Endodermal cell (in vitro differentiated cells): ENCODE results near the gene GSS. TPM values are rescaled to one million over a fixed set of nuclear protein-coding genes. Genes with fewer than 3 reads are reported as not detected.

Experiments used
- DNase-seq: peaks from one replicate; pipeline ENCODE4 v3.0.0-alpha.2; 2017
- H3K27ac ChIP-seq: 2 replicates; pipeline ENCODE4 v1.5.1; 2013; ENCODE audit warnings: mild to moderate bottlenecking, low read depth, low read length, moderate library complexity
- H3K27me3 ChIP-seq: 2 replicates; pipeline ENCODE4 v1.6.1; 2013; ENCODE audit warnings: mild to moderate bottlenecking, low read length, moderate library complexity; ENCODE audit not compliant: insufficient read depth, control insufficient read depth, poor library complexity, severe bottlenecking
- H3K36me3 ChIP-seq: 2 replicates; pipeline ENCODE4 v1.7.0; 2013; ENCODE audit warnings: mild to moderate bottlenecking, low read length, moderate library complexity; ENCODE audit not compliant: control insufficient read depth, insufficient read depth
- H3K4me1 ChIP-seq: one replicate; pipeline ENCODE4 v1.7.0; 2013; ENCODE audit warnings: low read length; ENCODE audit not compliant: control insufficient read depth, insufficient read depth
- H3K4me3 ChIP-seq: 2 replicates; pipeline ENCODE4 v1.5.1; 2013; ENCODE audit warnings: mild to moderate bottlenecking, low read length, moderate library complexity
- H3K9ac ChIP-seq: 2 replicates; pipeline ENCODE4 v1.6.1; 2013; ENCODE audit warnings: mild to moderate bottlenecking, low read length, moderate library complexity; ENCODE audit not compliant: poor library complexity, severe bottlenecking; ENCODE audit errors: extremely low read depth
- H3K9me3 ChIP-seq: 2 replicates; pipeline ENCODE4 v1.6.1; 2013; ENCODE audit warnings: mild to moderate bottlenecking, low read length, moderate library complexity; ENCODE audit not compliant: control insufficient read depth
- H3K27ac Mint-ChIP-seq: 2 replicates; pipeline ENCODE4 v1.8.0; 2020; ENCODE audit warnings: mixed read lengths
- H3K27me3 Mint-ChIP-seq: 2 replicates; pipeline ENCODE4 v1.8.0; 2021; ENCODE audit warnings: mild to moderate bottlenecking, mixed read lengths; ENCODE audit not compliant: insufficient read depth
- H3K36me3 Mint-ChIP-seq: 2 replicates; pipeline ENCODE4 v1.8.0; 2020; ENCODE audit warnings: low read depth, mixed read lengths
- H3K4me1 Mint-ChIP-seq: 2 replicates; pipeline ENCODE4 v1.8.0; 2020; ENCODE audit warnings: mixed read lengths
- H3K4me3 Mint-ChIP-seq: 2 replicates; pipeline ENCODE4 v1.8.0; 2020; ENCODE audit warnings: mild to moderate bottlenecking, moderate library complexity, mixed read lengths
- H3K9me3 Mint-ChIP-seq: 2 replicates; pipeline ENCODE4 v1.8.0; 2020; ENCODE audit warnings: mild to moderate bottlenecking, mixed read lengths
- WGBS, 2 experiments: methylation state at CpG; one replicate each; pipeline versions ENCODE4 v1.1.5 to v1.1.7; 2013; ENCODE audit warnings: missing lambda C conversion rate in 2 of 2, mixed read lengths in 1 of 2; ENCODE audit not compliant: insufficient coverage in 1 of 2, insufficient read length in 1 of 2; 5-methylcytosine and 5-hydroxymethylcytosine counted together
- total RNA-seq, 2 donors: library from RNA; stranded (reverse); fragmentation: NEBNext Ultra II Directional in 1 of 2; extraction: Animal tissue kit (Norgen Biotek cat#: 25700) in 1 of 2; gene quantifications; 2 replicates in 1 of 2; 3 replicates in 1 of 2; pipeline ENCODE4 v1.2.1, GENCODE V29; 2021
- TF ChIP-seq, protein P1 (sequence below): fragments of 200-600 bp; sonication (generic); conservative IDR thresholded peaks from 2 replicates; pipeline ENCODE4 v1.5.0; 2021; ENCODE audit warnings: antibody characterized with exemption, mild to moderate bottlenecking

GSS gene
- total RNA-seq, 2 donors from 2014 or later: 60.8 to 71.3 TPM

DNA sequence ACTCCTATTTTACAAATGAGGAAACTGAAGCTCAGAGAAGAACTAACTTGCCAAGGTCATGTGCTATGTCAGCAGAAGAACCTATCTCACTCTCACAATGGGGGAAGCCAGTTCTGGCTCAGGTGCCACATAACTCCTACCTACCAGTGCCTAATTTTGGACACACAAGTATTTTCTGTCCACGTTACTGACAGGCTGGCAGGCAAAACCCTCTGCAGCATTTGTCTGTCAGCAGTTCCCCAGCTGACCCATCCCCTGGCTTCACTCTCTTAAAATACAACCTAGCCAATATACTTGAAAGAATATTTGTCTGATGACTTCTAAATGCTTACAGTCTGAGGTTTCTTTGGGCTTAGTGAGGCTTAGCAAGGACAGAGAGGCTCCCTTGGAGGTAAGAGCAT lies 15.5 kb downstream of the GSS start:
- Mint-ChIP-seq H3K4me1 (no peaks in the 10 kb centered on the region), H3K9me3 (no peaks in the 10 kb centered on the region), H3K27me3 (no peaks in the 10 kb centered on the region), H3K27ac (no peak overlapping the region), H3K4me3 (no peak overlapping the region), H3K36me3 (peaks cover 66% of the 10 kb centered on the region)
- TF ChIP-seq, protein P1, sequence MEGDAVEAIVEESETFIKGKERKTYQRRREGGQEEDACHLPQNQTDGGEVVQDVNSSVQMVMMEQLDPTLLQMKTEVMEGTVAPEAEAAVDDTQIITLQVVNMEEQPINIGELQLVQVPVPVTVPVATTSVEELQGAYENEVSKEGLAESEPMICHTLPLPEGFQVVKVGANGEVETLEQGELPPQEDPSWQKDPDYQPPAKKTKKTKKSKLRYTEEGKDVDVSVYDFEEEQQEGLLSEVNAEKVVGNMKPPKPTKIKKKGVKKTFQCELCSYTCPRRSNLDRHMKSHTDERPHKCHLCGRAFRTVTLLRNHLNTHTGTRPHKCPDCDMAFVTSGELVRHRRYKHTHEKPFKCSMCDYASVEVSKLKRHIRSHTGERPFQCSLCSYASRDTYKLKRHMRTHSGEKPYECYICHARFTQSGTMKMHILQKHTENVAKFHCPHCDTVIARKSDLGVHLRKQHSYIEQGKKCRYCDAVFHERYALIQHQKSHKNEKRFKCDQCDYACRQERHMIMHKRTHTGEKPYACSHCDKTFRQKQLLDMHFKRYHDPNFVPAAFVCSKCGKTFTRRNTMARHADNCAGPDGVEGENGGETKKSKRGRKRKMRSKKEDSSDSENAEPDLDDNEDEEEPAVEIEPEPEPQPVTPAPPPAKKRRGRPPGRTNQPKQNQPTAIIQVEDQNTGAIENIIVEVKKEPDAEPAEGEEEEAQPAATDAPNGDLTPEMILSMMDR: no peak
- Histone ChIP-seq H3K27me3 (no peaks in the 10 kb centered on the region), H3K9me3 (no peaks in the 10 kb centered on the region), H3K27ac (no peak overlapping the region), H3K4me3 (no peak overlapping the region), H3K9ac (no peak overlapping the region), H3K4me1 (no peaks in the 10 kb centered on the region), H3K36me3 (peaks cover 66% of the 10 kb centered on the region)
- WGBS, 2 experiments: 96% methylated on average over 1 of the region's 1 CpG; no CpG with 5 or more reads in 1 of the 2 experiments
- DNase-seq: no peak

DNA sequence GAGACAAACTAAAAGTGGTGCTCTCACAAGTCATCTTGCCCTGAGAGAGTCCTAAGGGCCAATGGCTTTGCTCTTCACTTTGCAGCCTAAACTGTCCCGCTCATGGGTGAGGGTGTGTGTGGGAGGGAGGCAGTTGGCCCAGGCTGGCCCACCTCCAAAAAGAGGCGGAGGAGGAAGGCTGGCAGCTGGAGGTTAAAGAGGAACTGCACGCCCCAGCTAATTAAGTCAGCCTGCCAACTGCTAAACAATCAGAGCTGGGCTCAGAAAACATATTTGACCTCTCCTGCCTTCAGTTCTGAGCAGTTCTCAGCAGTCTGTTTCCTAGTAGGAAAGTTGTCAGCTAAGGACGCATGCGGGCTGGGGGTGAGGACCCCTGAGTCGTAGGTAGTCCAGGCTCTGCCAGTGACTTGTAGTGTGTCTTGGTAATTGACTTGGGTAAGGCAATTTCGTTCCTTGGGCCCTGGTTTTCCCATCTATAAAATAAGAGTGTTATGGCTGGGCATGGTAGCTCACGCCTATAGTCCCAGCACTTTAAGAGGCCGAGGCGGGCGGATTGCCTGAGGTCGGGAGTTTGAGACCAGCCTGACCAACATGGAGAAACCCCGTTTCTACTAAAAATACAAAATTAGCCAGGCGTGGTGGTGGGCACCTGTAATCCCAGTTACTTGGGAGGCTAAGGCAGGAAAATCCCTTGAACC lies 17.0 kb downstream of the GSS start:
- Histone ChIP-seq H3K4me1 (no peaks in the 10 kb centered on the region), H3K9me3 (no peaks in the 10 kb centered on the region), H3K9ac (no peak overlapping the region), H3K36me3 (peaks cover 65% of the 10 kb centered on the region), H3K27me3 (no peaks in the 10 kb centered on the region), H3K27ac (no peak overlapping the region), H3K4me3 (no peak overlapping the region)
- H3K27me3 Mint-ChIP-seq: no peaks in the 10 kb centered on the region
- no peak overlapping the region for H3K27ac Mint-ChIP-seq
- H3K4me3 Mint-ChIP-seq: no peak overlapping the region
- no peak for DNase-seq
- TF ChIP-seq, protein P1: no peak
- 93 to 95% methylated on average over 3 to 14 of the region's 14 CpGs for WGBS, 2 experiments
- H3K4me1 Mint-ChIP-seq: no peaks in the 10 kb centered on the region
- H3K9me3 Mint-ChIP-seq: no peaks in the 10 kb centered on the region
- peaks cover 67% of the 10 kb centered on the region for H3K36me3 Mint-ChIP-seq

DNA sequence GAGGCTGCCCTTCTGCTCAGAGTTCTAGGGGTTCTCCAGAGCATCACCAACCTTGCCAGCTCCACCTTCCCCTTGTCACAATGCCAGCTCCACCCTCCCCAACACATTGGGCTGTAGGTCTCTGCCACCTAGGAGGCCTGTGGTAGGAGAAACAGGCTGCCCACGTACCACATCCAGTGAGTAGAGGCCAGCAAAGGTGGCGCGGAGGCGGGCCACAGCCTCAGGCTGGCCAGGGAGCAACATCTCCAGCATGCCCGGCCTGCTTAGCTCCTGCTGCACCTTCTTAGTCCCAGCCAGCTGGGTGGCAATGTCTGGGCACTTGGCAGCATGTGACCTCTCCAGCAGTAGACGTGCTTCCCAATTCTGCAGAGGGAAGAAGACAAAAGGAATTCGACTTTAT lies 23.8 kb downstream of the GSS start:
- Histone ChIP-seq H3K27me3 (no peaks in the 10 kb centered on the region), H3K36me3 (peaks cover 46% of the 10 kb centered on the region), H3K9me3 (no peaks in the 10 kb centered on the region), H3K9ac (no peak overlapping the region), H3K27ac (no peak overlapping the region), H3K4me3 (no peak overlapping the region), H3K4me1 (no peaks in the 10 kb centered on the region)
- no peak for DNase-seq
- Mint-ChIP-seq H3K27ac (no peak overlapping the region), H3K9me3 (no peaks in the 10 kb centered on the region), H3K36me3 (peaks cover 70% of the 10 kb centered on the region), H3K4me1 (peaks cover 4% of the 10 kb centered on the region), H3K4me3 (no peak overlapping the region), H3K27me3 (no peaks in the 10 kb centered on the region)
- TF ChIP-seq, protein P1: no peak
- WGBS, 2 experiments: 97 to 100% methylated on average over 5 to 7 of the region's 7 CpGs
